Activated CD8-positive, alpha-beta memory T cell treated with anti-CD3 and anti-CD28 coated beads for 36 hours (primary cell): ENCODE measurements around the gene OR2H1. TPM values are rescaled to one million over a fixed set of nuclear protein-coding genes. Genes with fewer than 3 reads are reported as not detected.
"Not testable (repeated sequence)": the region's sequence is repeated elsewhere in the genome, so short reads cannot be mapped to it uniquely, and the experiment has no call there.

Experiments used
- CTCF ChIA-PET: fragments of 350-600 bp; sonication (Branson Sonifier 250); formaldehyde crosslinking; loops from one replicate; lab custom pipeline; 2021; ENCODE audit warnings: antibody characterized with exemption; lab: Charles Lee
- POLR2A ChIA-PET: fragments of 350-600 bp; sonication (Branson Sonifier 250); formaldehyde crosslinking; loops from one replicate; lab custom pipeline; 2021; ENCODE audit warnings: antibody characterized with exemption; lab: Charles Lee
- total RNA-seq, 2 experiments: library from RNA; stranded (reverse); gene quantifications; one replicate each; pipeline ENCODE4 v1.2.3, GENCODE V29; 2021

The OR2H1 gene
- total RNA-seq: not detected

- CTCF ChIA-PET: interaction anchor here (1.4 kb wide), 1 partner anchor 12 kb away, joined by 3 read pairs; no protein-coding TSS in a partner anchor
- POLR2A ChIA-PET: no interaction called here
Measured at GRCh38 chr6:29456971-29457370, at the start of gene OR2H1, which contains the start of gene OR11A1. Gene OR2H1, plus strand, starts transcription at chr6:29457155. Its CDS starts 4,615 bp downstream, at chr6:29461770. Gene OR11A1, minus strand, starts transcription at chr6:29457071. Its CDS starts 29,430 bp downstream, at chr6:29427641.

DNA sequence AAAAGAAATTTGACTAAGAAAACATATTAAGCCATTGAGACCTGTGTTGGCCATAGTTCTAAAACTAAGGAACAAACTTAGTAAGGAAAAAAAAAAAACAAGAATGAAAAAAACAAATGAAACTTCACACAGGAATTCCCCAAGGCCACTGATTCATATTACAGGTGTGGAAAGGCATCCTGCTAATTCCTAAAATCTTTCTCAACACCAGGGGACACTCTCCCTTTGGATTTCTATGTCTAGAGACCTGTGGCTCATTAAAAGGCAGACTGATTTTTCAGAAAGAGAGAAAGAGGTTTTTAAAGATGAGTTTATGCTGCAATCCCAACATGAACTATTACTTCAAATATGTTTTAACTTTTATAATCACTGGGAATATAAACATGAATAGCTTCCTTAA is 42.4 kb upstream of the OR2H1 start, which contains the start of gene OR12D1:
TSS of gene OR12D1 (plus strand) at position 341 of the 400 bp plus-strand sequence.
- CTCF ChIA-PET: no interaction called here
- POLR2A ChIA-PET: no interaction called here

DNA sequence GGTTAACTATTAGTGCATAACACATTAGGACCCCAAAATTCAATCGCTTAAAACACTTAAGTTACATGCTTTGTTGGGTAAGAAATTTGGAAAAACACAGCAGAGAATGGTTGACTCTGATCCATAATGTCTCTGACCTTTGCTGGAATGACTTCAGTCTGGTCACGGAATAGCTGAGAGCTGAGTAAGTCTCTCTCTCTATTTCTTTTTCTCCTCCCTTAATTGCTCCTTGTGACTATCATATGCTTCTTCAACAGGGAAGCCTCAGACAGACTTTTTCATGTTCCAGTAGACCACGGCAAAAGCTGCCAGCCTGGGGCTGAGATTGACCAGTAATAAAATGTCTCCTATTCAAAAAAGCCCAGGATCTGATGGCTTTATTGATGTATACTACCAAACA is 37.4 kb upstream of the OR2H1 start:
- ChIA-PET POLR2A (no interaction called here), CTCF (no interaction called here)

DNA sequence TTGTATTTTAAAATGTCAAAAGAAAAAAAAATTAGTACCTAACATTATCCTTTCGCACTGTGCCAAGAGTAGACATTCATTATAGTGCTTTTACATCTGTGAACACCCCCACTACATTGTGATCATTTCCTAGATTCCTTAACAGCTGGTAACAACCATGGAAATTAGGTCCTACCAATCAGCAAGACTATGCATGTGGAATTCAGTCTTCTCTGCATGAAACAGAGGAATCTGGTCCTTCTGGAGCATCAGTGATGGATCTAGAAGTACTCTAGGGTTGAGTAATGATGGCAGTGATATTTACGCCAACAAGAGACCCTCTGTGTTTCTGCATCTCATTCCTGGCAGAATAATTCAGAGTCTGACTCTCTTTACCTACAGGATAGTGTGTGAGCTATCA is 32.8 kb upstream of the OR2H1 start:
- ChIA-PET CTCF (no interaction called here), POLR2A (no interaction called here)

GRCh38 chr6:29424575-29424974 is 32.4 kb upstream of the OR2H1 start:
- CTCF ChIA-PET: no interaction called here
- POLR2A ChIA-PET: no interaction called here

- ChIA-PET CTCF (no interaction called here), POLR2A (no interaction called here)
Measured at GRCh38 chr6:29425075-29425474, 31.9 kb upstream of the OR2H1 start.

- ChIA-PET POLR2A (no interaction called here), CTCF (no interaction called here)
Measured at GRCh38 chr6:29426654-29427053, 30.3 kb upstream of the OR2H1 start.

DNA sequence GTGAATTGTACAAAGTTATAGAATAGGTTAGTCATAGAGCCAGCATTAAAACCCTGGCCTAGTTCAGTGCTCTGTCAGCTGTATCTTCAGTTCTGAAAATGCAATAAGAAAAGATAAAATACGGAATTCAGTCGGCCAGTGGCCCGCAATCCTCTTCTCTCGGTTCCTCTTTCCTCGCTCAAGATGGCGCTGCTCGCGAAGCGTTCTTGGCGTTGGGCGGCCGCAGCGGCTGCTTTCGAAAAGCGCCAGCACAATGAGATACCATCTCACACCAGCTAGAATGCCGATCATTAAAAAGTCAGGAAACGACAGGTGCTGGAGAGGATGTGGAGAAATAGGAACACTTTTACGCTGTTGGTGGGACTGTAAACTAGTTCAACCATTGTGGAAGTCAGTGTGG is 20.2 kb upstream of the OR2H1 start:
- CTCF ChIA-PET, POLR2A ChIA-PET: not testable (repeated sequence)

DNA sequence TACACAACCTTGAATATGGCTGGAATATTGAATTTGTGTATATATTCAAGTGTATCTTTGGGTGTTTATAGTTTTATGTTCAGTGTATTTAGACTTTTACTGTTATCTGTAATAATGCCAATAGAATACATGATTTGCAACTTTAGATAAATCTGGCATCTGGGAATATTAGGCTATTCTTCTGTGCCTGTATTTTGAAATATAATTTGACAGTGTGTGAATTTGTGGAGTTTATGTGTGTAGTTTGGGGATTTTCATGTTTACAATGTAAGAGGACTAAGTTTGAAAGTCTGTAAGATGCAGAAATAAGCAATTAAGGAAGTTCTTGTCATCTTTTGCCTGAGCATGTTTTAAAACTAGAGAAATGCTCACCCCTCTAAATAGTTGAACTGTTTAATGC is 17.9 kb upstream of the OR2H1 start, which contains the start of gene OR10C1:
TSS of gene OR10C1 (plus strand) at position 301 of the 400 bp plus-strand sequence. CDS start 710 bp downstream, outside the sequence.
- CTCF ChIA-PET: no interaction called here
- POLR2A ChIA-PET: no interaction called here

DNA sequence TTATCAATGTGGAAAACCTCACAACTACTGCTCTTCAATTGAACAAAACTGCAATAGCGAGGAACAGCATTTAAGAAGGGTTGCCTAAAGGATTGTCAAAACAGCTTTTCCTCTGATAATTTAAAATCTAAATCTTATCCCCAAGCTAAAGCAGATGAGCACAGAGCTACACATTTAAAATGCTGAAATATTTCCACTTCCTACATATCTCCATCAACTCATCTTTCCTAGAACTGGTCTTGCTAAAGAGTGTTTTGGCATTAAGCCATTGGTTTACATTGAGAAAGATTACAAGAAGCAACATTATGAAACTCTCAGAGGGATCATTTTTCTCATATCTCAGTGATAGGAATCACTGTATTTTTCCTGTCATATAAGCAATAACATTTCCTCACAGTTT is 14.2 kb upstream of the OR2H1 start:
- ChIA-PET POLR2A (no interaction called here), CTCF (no interaction called here)

- CTCF ChIA-PET: not testable (repeated sequence)
Measured at GRCh38 chr6:29444031-29444430, 12.9 kb upstream of the OR2H1 start.

GRCh38 chr6:29447670-29448069 is 9.3 kb upstream of the OR2H1 start:
- CTCF ChIA-PET: no interaction called here

More at GRCh38 chr6:29444031-29444430, 12.9 kb upstream of the OR2H1 start:
- POLR2A ChIA-PET: not testable (repeated sequence)

GRCh38 chr6:29451471-29452193 is 5.3 kb upstream of the OR2H1 start:
- ChIA-PET CTCF (no interaction called here), POLR2A (no interaction called here)

More at GRCh38 chr6:29447670-29448069, 9.3 kb upstream of the OR2H1 start:
- POLR2A ChIA-PET: no interaction called here

- POLR2A ChIA-PET: no interaction called here
- CTCF ChIA-PET: no interaction called here
Measured at GRCh38 chr6:29461021-29461814, 4.3 kb downstream of the OR2H1 start.

DNA sequence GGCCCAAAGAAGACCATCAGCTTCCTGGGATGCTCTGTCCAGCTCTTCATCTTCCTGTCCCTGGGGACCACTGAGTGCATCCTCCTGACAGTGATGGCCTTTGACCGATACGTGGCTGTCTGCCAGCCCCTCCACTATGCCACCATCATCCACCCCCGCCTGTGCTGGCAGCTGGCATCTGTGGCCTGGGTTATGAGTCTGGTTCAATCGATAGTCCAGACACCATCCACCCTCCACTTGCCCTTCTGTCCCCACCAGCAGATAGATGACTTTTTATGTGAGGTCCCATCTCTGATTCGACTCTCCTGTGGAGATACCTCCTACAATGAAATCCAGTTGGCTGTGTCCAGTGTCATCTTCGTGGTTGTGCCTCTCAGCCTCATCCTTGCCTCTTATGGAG is 5.1 kb downstream of the OR2H1 start:
- CTCF ChIA-PET: no interaction called here
- POLR2A ChIA-PET: no interaction called here

- CTCF ChIA-PET: no interaction called here
- POLR2A ChIA-PET: no interaction called here
Measured at GRCh38 chr6:29465279-29465678, 8.3 kb downstream of the OR2H1 start.

DNA sequence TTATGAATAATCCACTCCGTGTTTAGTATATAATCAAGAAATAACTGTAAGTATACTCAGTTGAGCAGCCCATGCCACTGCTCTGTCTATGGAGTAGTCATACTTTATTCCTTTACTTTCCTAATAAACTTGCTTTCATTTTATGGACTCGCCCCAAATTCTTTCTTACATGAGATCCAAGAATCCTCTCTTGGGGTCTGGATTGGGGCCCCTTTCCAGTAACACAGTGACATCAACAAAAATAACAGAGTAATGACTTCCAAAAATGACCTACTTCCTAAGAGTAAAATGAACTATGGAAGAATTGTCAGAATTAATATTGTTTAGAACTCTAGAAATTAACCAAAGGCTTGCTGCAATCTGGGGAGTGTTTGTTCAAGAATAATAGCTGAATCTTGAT is 8.8 kb downstream of the OR2H1 start:
- CTCF ChIA-PET: no interaction called here

DNA sequence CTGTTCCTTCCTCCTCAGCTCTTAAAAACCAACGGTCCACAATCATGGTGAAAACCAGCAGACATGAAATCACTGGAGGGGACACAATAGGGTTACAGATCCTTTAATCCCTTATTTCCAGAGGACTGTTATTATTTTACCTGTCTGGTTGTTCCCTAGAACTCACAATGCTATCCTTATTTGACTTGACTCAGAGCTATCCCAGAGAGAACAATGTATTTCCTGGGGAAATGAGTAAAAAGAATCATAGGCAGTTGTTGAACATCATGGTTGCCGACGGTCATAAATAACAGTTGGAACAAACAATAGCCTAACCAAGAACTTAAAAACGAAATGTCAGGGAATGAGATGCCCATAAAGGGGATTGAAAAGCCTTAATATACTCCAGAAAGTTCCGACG is 9.3 kb downstream of the OR2H1 start:
- CTCF ChIA-PET: no interaction called here

More for the DNA sequence above, 8.8 kb downstream of the OR2H1 start:
- POLR2A ChIA-PET: no interaction called here

GRCh38 chr6:29474996-29475395 is 18.0 kb downstream of the OR2H1 start:
- POLR2A ChIA-PET: no interaction called here

More for the DNA sequence above, 9.3 kb downstream of the OR2H1 start:
- POLR2A ChIA-PET: no interaction called here

DNA sequence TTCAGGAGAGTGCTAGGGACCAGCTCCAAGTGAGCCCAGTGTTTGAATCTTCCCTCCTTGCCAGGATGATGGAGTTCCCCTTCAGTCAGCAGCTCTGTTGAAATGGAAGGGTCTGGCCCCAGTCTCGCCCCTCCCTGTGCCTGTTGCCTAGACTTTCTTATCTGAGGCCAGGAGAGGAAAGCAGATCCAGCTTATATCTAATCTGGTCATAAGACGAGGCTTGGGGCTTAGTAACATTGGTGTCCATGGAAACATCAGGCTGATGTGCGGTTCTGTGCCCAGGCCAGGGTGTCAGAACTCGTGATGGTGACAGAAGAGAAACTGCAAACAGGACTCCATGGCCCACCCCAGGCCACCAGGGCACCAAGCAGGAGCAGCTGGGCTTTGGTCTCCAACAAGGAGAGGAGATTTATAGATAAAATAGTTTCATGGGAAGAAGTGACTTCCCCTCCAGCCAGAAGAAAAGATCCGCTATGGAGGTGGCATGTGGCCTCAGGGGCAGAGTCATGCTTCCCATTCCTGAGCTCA is 21.0 kb downstream of the OR2H1 start:
- ChIA-PET POLR2A (no interaction called here), CTCF (interaction anchor here (1.1 kb wide), 1 partner anchor 111 kb away, joined by 3 read pairs; no protein-coding TSS in a partner anchor)

More at GRCh38 chr6:29474996-29475395, 18.0 kb downstream of the OR2H1 start:
- CTCF ChIA-PET: no interaction called here
